PC-3 (cell line): ENCODE measurements around the gene MTMR2. TPM values are rescaled to one million over a fixed set of nuclear protein-coding genes. Genes with fewer than 3 reads are reported as not detected.
A peak's percentile ranks its signal among the peaks of the same experiment; 100 is the strongest.

ENCODE experiments used
- ATAC-seq: fragments of 200-7000 bp; cut with Tn5 transposase; 2 replicates; pipeline ENCODE4 v1.9.1; 2020; ENCODE audit warnings: mild to moderate bottlenecking, moderate library complexity
- BruUV-seq: library from RNA; stranded (reverse); fragments of 400-500 nt; replicated peaks from 2 replicates; lab custom pipeline; 2021; lab: Mats Ljungman, UMichigan
- CTCF ChIA-PET: fragments of 300-600 bp; sonication (Branson Sonifier 250); formaldehyde crosslinking; loops from one replicate; lab custom pipeline; 2022; ENCODE audit warnings: antibody characterized with exemption; lab: Charles Lee
- POLR2A ChIA-PET: fragments of 300-600 bp; sonication (Branson Sonifier 250); formaldehyde crosslinking; loops from one replicate; lab custom pipeline; 2022; ENCODE audit warnings: antibody characterized with exemption; ENCODE audit not compliant: unreplicated experiment; lab: Charles Lee
- DNase-seq: peaks from one replicate; pipeline ENCODE4 v3.0.0-alpha.2; 2015
- H2AFZ ChIP-seq: fragments of 300-600 bp; sonication (generic); 2 replicates; pipeline ENCODE4 v1.6.0; 2016; ENCODE audit warnings: antibody characterized with exemption, low read length
- H3F3A ChIP-seq: fragments of 300-600 bp; sonication (generic); one replicate; pipeline ENCODE4 v1.6.0; 2017; ENCODE audit warnings: antibody characterized with exemption, low read length, control low read depth, mild to moderate bottlenecking; ENCODE audit not compliant: unreplicated experiment
- H3K27ac ChIP-seq: fragments of 300-600 bp; sonication (generic); 2 replicates; pipeline ENCODE4 v1.5.1; 2016; ENCODE audit warnings: mild to moderate bottlenecking, low read length
- H3K27me3 ChIP-seq: fragments of 300-600 bp; sonication (generic); 2 replicates; pipeline ENCODE4 v1.6.1; 2016; ENCODE audit warnings: low read length, mixed read lengths
- H3K36me3 ChIP-seq: fragments of 300-600 bp; sonication (generic); 2 replicates; pipeline ENCODE4 v1.6.1; 2016; ENCODE audit warnings: low read depth, mixed run types, low read length, mixed read lengths
- H3K4me1 ChIP-seq: fragments of 300-600 bp; sonication (generic); 2 replicates; pipeline ENCODE4 v1.5.1; 2016; ENCODE audit warnings: low read length; ENCODE audit not compliant: insufficient read depth
- H3K4me2 ChIP-seq: fragments of 300-600 bp; sonication (generic); 2 replicates; pipeline ENCODE4 v1.6.0; 2016; ENCODE audit warnings: low read length
- H3K4me3 ChIP-seq: fragments of 300-600 bp; sonication (generic); 2 replicates; pipeline ENCODE4 v1.5.1; 2016; ENCODE audit warnings: mild to moderate bottlenecking, low read length, mixed read lengths
- H3K79me2 ChIP-seq: fragments of 300-600 bp; sonication (generic); 2 replicates; pipeline ENCODE4 v1.6.1; 2017; ENCODE audit warnings: low read length, mixed read lengths
- H3K9ac ChIP-seq: fragments of 300-600 bp; sonication (generic); 2 replicates; pipeline ENCODE4 v1.6.0; 2016; ENCODE audit warnings: mild to moderate bottlenecking, low read length
- H3K9me2 ChIP-seq: fragments of 300-600 bp; sonication (generic); replicated peaks from 2 replicates; pipeline ENCODE4 v1.6.1; 2016; ENCODE audit warnings: mixed run types, low read length, mixed read lengths
- H3K9me3 ChIP-seq: fragments of 300-600 bp; sonication (generic); 2 replicates; pipeline ENCODE4 v1.6.1; 2016; ENCODE audit warnings: low read length, mixed read lengths
- H4K20me1 ChIP-seq: fragments of 300-600 bp; sonication (generic); 2 replicates; pipeline ENCODE4 v1.6.1; 2016; ENCODE audit warnings: low read length, mixed read lengths
- EZH2 ChIP-seq: fragments of 300-600 bp; sonication (generic); IDR thresholded peaks from one replicate; pipeline ENCODE4 v1.6.1; 2017; ENCODE audit warnings: antibody characterized with exemption, mild to moderate bottlenecking, low read length; ENCODE audit not compliant: unreplicated experiment
- EZH2phosphoT487 ChIP-seq: fragments of 300-600 bp; sonication (generic); IDR thresholded peaks from 2 replicates; pipeline ENCODE4 v1.6.1; 2018; ENCODE audit warnings: mild to moderate bottlenecking, antibody characterized with exemption, low read length, borderline replicate concordance
- intact Hi-C: fragments of 100-400 bp; cut with micrococcal nuclease; formaldehyde crosslinking; loops from 2 replicates; pipeline ENCODE4 v1.9.0; 2023
- total RNA-seq: library from RNA; depleted of rRNA; stranded (reverse); fragments of >200 nt; gene quantifications from 2 replicates; pipeline ENCODE4 v1.2.3, GENCODE V29; 2014
- TF ChIP-seq, protein P1 (sequence below): fragments of 300-600 bp; sonication (generic); conservative IDR thresholded peaks from 2 replicates; pipeline ENCODE4 v1.5.1; 2017; ENCODE audit warnings: antibody characterized with exemption, low read depth, mild to moderate bottlenecking, low read length

The MTMR2 gene
- total RNA-seq, 1 experiment from 2014 or later, result 31.7 TPM

DNA sequence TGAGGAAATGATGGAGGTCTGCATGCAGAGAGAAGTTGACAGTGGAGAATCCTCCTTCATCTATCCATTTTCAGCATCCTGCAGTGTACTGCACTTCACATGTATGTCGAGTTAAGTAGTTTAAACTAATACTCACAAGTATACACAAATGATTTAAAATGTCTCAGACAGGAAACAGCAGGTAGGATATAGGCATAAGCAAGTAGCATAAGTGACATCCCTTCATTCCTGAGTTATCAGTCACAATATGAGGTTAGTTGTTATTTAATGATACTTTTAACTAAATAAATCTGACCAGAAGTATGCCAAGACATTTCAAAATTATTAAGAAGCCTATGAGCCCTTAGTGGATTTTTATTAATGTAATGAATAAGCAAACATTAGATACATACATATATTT, 37.4 kb downstream of the MTMR2 start:
- Histone ChIP-seq H2AFZ (no peak overlapping the region), H3K27ac (no peak overlapping the region), H3K27me3 (no peaks in the 10 kb centered on the region), H3F3A (no peaks in the 10 kb centered on the region), H3K4me3 (no peak overlapping the region), H3K79me2 (0 out of 2 replicates have a peak, but pooled peaks cover 1% of the 10 kb centered on the region), H3K9ac (no peak overlapping the region), H3K9me3 (no peaks in the 10 kb centered on the region), H3K36me3 (peaks cover 8% of the 10 kb centered on the region; the same call in 1 of the 2 replicates), H3K4me2 (no peak overlapping the region), H3K9me2 (no peaks in the 10 kb centered on the region), H3K4me1 (peaks cover 14% of the 10 kb centered on the region; the same call in 1 of the 2 replicates), H4K20me1 (no peaks in the 10 kb centered on the region)
- POLR2A ChIA-PET, result no interaction called here
- BruUV-seq, result no TSS peak
- TF ChIP-seq EZH2 (no peak), EZH2phosphoT487 (no peak)
- TF ChIP-seq, protein P1, sequence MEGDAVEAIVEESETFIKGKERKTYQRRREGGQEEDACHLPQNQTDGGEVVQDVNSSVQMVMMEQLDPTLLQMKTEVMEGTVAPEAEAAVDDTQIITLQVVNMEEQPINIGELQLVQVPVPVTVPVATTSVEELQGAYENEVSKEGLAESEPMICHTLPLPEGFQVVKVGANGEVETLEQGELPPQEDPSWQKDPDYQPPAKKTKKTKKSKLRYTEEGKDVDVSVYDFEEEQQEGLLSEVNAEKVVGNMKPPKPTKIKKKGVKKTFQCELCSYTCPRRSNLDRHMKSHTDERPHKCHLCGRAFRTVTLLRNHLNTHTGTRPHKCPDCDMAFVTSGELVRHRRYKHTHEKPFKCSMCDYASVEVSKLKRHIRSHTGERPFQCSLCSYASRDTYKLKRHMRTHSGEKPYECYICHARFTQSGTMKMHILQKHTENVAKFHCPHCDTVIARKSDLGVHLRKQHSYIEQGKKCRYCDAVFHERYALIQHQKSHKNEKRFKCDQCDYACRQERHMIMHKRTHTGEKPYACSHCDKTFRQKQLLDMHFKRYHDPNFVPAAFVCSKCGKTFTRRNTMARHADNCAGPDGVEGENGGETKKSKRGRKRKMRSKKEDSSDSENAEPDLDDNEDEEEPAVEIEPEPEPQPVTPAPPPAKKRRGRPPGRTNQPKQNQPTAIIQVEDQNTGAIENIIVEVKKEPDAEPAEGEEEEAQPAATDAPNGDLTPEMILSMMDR, result no peak
- CTCF ChIA-PET, result no interaction called here
- DNase-seq, result peak; percentile 57
- ATAC-seq, result peak; percentile 81
- intact Hi-C loops, result no loop called here

DNA sequence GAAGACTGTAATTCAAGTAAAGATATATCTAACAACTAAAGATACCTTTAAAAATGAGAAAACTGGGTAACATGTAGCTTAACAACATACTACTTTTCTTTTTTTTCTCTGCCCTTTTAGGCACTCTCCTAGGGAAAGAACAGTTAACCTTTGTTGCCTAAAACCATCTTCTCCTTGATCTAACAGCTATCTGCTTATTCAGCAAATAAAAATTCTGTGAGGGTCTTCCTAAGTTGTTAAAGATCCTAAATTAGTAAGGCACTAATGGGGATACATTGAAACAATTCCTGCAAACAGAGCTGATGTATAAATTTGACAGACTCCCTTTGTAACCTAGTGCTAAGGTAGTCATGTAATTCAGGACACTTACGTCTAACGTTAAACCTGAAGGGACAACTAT, 39.1 kb downstream of the MTMR2 start:
- TF ChIP-seq, protein P1, result no peak
- no peak for TF ChIP-seq EZH2
- TF ChIP-seq EZH2phosphoT487, result no peak
- Histone ChIP-seq H3K4me1 (peaks cover 14% of the 10 kb centered on the region; the same call in 1 of the 2 replicates), H3K9me2 (no peaks in the 10 kb centered on the region), H3K36me3 (peaks cover 8% of the 10 kb centered on the region; the same call in 1 of the 2 replicates), H3K79me2 (no peaks in the 10 kb centered on the region), H3K4me3 (no peak overlapping the region), H3K9me3 (no peaks in the 10 kb centered on the region), H3K4me2 (no peak overlapping the region), H3K27me3 (no peaks in the 10 kb centered on the region), H2AFZ (no peak overlapping the region), H3F3A (no peaks in the 10 kb centered on the region), H3K27ac (no peak overlapping the region), H3K9ac (no peak overlapping the region), H4K20me1 (no peaks in the 10 kb centered on the region)
- no peak for DNase-seq
- POLR2A ChIA-PET, result no interaction called here
- intact Hi-C loops, result no loop called here
- CTCF ChIA-PET, result no interaction called here
- BruUV-seq, result no TSS peak
- ATAC-seq, result no peak

- BruUV-seq, result no TSS peak
- H4K20me1 ChIP-seq, result no peaks in the 10 kb centered on the region
- no peak overlapping the region for H3K4me3 ChIP-seq
- no peak for TF ChIP-seq EZH2phosphoT487
- TF ChIP-seq, protein P1, result no peak
- no peak for TF ChIP-seq EZH2
- POLR2A ChIA-PET, result no interaction called here
- ATAC-seq, result peak; percentile 21; the same call in 1 of the 2 replicates
- no peaks in the 10 kb centered on the region for H3K27me3 ChIP-seq
- H3K9ac ChIP-seq, result no peak overlapping the region
- H3K79me2 ChIP-seq, result no peaks in the 10 kb centered on the region
- H3F3A ChIP-seq, result no peaks in the 10 kb centered on the region
- no peak overlapping the region for H3K27ac ChIP-seq
- no peak overlapping the region for H3K4me2 ChIP-seq
- peak; percentile 16 for DNase-seq
- H2AFZ ChIP-seq, result no peak overlapping the region
- no peaks in the 10 kb centered on the region for H3K9me2 ChIP-seq
- CTCF ChIA-PET, result no interaction called here
- peaks cover 11% of the 10 kb centered on the region for H3K36me3 ChIP-seq
- no peaks in the 10 kb centered on the region for H3K9me3 ChIP-seq
- intact Hi-C loops, result no loop called here
- peaks cover 14% of the 10 kb centered on the region; the same call in 1 of the 2 replicates for H3K4me1 ChIP-seq
These were observed 39.5 kb downstream of the MTMR2 start for GRCh38 chr11:95884376-95884775.
